ENCODE measurements around the gene CXCR6.
A peak's percentile ranks its signal among the peaks of the same experiment; 100 is the strongest.

GRCh38 chr3:45992133-45992729 lies 49.0 kb downstream of the CXCR6 start:
- TF ChIP-seq CTCF (IDR thresholded peaks at IDR 0.05) = no peak
- TF ChIP-seq POLR2AphosphoS5 (IDR thresholded peaks at IDR 0.05) = peak in 2 of 4 donors; percentile 10 to 42
